ENCODE measurements around the gene NPAS1.

NPAS1 gene, protein sequence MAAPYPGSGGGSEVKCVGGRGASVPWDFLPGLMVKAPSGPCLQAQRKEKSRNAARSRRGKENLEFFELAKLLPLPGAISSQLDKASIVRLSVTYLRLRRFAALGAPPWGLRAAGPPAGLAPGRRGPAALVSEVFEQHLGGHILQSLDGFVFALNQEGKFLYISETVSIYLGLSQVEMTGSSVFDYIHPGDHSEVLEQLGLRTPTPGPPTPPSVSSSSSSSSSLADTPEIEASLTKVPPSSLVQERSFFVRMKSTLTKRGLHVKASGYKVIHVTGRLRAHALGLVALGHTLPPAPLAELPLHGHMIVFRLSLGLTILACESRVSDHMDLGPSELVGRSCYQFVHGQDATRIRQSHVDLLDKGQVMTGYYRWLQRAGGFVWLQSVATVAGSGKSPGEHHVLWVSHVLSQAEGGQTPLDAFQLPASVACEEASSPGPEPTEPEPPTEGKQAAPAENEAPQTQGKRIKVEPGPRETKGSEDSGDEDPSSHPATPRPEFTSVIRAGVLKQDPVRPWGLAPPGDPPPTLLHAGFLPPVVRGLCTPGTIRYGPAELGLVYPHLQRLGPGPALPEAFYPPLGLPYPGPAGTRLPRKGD

GRCh38 chr19:47019431-47020041 is at the start of gene NPAS1:
TSS of gene NPAS1 (plus strand) at chr19:47019837. CDS start at chr19:47021048, 1,211 bp downstream.
- DNase-seq, result no peak

DNA sequence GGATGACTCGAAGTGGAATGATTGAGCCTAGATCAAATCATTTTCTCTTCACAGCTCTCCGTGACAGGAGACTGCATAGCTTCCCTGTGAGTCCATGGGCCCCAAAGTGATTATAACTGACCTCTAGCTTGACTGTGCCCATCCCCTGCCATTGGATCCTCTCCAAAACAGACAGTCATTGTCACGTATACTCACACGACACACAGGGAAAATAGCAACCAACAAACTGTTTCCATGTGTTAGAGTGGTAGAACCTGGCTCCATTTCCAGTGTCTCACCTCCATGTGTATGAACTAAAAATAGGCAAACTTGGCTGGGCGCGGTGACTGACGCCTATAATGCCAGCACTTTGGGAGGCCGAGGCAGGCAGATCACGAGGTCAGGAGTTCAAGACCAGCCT is 48.8 kb upstream of the NPAS1 start:
- no peak for DNase-seq

DNA sequence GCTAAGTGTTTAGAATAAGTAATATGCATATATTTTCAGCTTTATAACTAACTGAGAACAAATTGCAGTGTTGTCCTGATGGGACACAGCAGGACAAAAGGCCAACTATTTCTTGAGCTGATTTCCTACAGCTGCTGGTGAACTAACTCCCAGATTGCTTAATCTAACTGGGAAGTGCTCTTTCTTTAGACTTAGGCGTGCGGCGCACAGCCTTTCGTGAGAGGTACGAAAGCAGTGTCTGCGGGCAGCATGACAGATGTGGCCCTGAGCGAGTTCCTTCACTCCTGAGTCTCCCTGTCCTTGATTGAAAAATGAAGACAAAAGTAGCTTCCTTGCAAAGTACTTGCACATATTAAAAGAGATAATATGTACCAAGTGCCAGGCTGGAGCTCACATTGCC is 47.3 kb upstream of the NPAS1 start:
- no peak for DNase-seq

DNA sequence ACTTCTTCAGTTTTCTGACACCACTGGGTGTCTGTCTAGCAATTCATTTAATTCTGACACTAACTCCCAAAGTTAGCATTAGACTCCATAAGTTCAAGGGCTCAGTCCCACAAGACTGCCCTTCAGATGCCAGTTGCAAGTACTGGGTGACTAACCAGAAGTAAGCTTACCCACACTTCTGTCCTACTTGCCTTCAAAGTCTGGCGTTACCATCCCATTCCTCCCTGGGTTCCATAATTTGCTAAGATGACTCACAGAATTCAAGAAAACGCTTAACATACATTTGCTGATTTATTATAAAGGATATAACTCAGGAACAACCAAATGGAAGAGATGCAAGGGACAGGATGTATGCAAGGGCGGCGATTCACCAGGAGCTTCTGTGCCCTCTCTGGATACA is 45.5 kb upstream of the NPAS1 start:
- no peak for DNase-seq

GRCh38 chr19:46975011-46975924 is 44.4 kb upstream of the NPAS1 start:
- no peak for DNase-seq

DNA sequence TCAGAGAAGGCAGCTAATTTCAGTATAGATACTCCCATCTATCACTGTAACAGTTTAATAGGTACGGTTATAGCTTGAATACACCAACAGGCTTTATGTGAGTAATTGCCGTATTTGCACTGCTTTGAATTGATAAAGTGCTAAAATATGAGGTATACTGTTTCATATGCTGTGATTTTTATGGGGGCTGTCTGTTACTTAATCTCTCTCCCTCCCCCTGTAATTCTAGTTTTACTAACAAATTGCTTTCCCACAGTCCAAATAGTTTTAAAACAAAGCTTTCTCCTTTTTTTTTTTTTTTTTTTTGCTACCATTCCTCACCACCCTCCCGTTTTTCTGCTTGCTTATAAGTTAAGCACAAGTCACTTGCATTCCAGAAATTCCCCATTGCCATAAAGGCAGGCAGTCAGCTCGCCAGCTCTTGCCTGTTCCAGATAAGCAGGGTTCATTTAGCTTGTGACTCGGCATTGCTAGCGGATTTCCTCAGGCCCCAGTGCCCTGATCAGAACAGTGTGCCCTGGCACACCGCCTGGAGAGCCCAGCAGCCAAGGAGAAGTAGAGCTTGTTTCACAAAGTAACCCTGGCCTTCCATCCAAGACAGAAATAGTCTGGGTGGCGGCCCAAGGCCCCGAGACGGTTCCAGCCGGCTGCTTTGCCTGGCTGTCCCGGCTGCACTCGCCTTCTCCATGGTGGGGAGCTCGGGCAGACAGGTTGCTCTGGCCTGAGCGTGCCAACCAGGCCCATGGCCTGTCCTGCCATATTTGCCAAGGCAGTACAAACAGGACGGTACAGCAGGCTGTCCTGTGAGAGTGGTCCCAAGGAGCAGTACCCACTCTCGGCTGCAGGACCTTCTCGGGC is 43.5 kb upstream of the NPAS1 start:
- DNase-seq, result no peak

GRCh38 chr19:46976845-46977320 is 42.8 kb upstream of the NPAS1 start:
- DNase-seq, result no peak

GRCh38 chr19:46977548-46977947 is 42.1 kb upstream of the NPAS1 start:
- DNase-seq, result no peak

DNA sequence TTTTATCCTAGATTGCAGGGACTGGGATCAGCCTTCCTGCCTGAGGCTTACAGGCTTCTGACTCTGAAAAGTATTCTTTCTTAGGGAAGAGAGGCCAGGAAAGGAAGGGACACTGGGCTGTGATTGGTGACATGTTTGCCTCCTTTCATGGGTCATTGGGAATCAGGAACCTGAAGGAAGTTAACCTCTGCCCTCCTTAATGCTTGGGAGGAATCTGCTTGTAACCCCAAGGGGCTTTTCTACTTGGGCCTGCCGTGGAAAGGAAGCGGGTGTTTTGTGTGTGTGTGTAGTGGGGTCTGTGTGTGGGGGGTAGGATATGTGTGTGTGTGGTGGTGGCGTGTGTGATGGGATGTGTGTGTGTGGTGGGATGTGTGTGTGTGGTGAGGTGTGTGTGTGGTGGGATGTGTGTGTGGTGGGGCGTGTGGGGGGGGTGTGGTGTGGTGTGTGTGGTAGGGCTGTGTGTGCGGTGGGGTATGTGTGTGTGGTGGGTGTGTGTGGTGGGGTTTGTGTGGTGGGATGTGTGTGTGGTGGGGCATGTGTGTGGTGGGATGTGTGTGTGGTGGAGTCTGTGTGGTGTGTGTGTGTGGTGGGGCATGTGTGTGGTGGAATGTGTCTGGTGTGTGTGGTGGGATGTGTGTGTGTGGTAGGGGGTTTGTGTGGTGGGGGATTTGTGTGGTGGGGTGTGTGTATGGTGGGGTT is 41.3 kb upstream of the NPAS1 start:
- no peak for DNase-seq

GRCh38 chr19:46979126-46980105 is 40.2 kb upstream of the NPAS1 start:
- no peak for DNase-seq

DNA sequence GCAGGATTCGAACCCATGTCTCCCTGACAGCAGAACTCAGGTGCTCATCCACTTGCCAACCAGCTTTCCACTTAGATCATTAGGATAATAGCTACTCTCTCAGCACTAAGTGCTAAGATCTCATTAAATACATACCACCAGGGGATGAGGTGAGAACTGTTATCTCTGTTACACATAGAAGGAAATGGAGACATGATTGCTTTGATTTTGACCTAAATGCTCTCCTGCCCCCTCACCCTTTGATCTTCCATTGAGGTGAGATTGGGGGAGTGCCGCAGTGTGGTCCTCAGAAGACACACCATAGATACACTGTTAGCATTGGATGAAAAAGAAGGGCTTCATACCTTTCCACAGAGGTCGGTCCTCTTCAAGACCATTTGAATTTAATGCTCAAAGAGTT is 38.9 kb upstream of the NPAS1 start:
- no peak for DNase-seq

GRCh38 chr19:46981286-46981945 is 38.2 kb upstream of the NPAS1 start:
- no peak for DNase-seq

- no peak for DNase-seq
These were observed 36.5 kb upstream of the NPAS1 start for GRCh38 chr19:46983097-46983496.

GRCh38 chr19:46984077-46985010 is 35.3 kb upstream of the NPAS1 start:
- no peak for DNase-seq

- DNase-seq, result no peak
These were observed 33.9 kb upstream of the NPAS1 start for GRCh38 chr19:46985542-46986415.

DNA sequence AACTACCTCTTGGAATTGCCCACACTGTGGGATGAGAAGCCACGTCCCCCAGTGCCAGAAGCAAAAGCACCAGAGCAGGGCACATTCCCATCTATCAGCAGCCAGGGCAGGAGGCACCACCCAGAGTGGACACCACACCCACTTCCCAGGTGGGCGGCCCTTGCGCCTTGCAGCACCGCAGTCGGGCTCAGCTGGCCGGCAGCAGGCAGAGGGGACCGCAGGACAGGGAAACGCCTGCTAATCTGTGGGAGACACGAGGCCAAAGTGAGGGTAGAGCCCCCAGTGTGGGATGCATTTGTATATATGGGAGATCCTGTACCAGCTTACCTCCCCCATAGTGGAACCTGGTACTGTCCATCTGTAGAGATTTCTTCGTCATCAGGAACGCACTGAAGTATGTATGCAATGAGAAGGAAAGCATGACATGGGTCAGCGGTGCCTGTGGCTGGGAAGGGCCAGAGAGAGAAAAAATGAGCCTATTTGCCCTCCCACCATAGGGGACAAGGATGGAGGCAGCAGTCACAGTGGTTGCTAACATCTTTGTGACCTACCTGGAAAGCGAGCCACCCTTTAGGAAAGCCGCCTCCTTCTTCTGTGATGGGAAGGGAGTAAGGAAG is 30.9 kb upstream of the NPAS1 start:
- DNase-seq, result no peak
